ENCODE measurements around the gene ASCL1.

DNA sequence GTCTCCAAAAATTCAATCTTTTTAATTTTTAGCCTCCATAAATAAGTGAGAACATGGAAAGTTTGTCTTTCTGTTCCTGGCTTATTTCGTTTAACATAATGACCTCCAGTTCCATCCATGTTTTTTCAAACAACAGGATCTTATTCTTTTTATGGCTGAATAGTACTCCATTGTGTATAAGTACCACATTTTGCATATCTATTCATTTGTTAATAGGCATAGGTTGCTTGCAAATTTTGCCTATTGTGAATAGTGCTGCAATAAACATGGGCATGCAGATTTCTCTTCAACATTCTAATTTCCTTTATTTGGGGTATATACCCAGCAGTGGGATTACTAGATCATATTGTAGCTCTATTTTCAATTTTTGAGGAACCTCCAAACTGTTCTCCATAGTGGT is 24.3 kb upstream of the ASCL1 start:
- TF ChIP-seq, protein P1, sequence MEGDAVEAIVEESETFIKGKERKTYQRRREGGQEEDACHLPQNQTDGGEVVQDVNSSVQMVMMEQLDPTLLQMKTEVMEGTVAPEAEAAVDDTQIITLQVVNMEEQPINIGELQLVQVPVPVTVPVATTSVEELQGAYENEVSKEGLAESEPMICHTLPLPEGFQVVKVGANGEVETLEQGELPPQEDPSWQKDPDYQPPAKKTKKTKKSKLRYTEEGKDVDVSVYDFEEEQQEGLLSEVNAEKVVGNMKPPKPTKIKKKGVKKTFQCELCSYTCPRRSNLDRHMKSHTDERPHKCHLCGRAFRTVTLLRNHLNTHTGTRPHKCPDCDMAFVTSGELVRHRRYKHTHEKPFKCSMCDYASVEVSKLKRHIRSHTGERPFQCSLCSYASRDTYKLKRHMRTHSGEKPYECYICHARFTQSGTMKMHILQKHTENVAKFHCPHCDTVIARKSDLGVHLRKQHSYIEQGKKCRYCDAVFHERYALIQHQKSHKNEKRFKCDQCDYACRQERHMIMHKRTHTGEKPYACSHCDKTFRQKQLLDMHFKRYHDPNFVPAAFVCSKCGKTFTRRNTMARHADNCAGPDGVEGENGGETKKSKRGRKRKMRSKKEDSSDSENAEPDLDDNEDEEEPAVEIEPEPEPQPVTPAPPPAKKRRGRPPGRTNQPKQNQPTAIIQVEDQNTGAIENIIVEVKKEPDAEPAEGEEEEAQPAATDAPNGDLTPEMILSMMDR (IDR thresholded peaks at IDR 0.05) = no peak
- no peak for TF ChIP-seq POLR2A (IDR thresholded peaks at IDR 0.05)
- no peak for TF ChIP-seq POLR2AphosphoS5 (IDR thresholded peaks at IDR 0.05)
- TF ChIP-seq EP300 (IDR thresholded peaks at IDR 0.05) = no peak

All from stomach (tissue), 4 donors.